Type B pancreatic cell (in vitro differentiated cells): ENCODE measurements around the gene TBX20. TPM values are rescaled to one million over a fixed set of nuclear protein-coding genes. Genes with fewer than 3 reads are reported as not detected.
"Not testable (repeated sequence)": the region's sequence is repeated elsewhere in the genome, so short reads cannot be mapped to it uniquely, and the experiment has no call there.

ENCODE experiments used
- DNase-seq: peaks from one replicate; pipeline ENCODE4 v3.0.0; 2021; ENCODE audit warnings: mixed read lengths; ENCODE audit not compliant: unreplicated experiment; ENCODE audit errors: extremely low spot score
- H3K27ac Mint-ChIP-seq: 2 replicates; pipeline ENCODE4 v1.8.0; 2021; ENCODE audit warnings: mild to moderate bottlenecking, mixed read lengths
- H3K27me3 Mint-ChIP-seq: 2 replicates; pipeline ENCODE4 v1.8.0; 2021; ENCODE audit warnings: mixed read lengths
- H3K36me3 Mint-ChIP-seq: 2 replicates; pipeline ENCODE4 v1.8.0; 2021; ENCODE audit warnings: mixed read lengths
- H3K4me1 Mint-ChIP-seq: one replicate; pipeline ENCODE4 v1.8.0; 2021; ENCODE audit warnings: mixed read lengths; ENCODE audit not compliant: unreplicated experiment
- H3K4me3 Mint-ChIP-seq: 2 replicates; pipeline ENCODE4 v1.8.0; 2021; ENCODE audit warnings: mild to moderate bottlenecking, mixed read lengths
- H3K9me3 Mint-ChIP-seq: 2 replicates; pipeline ENCODE4 v1.8.0; 2021; ENCODE audit warnings: mixed read lengths
- total RNA-seq: library from RNA; stranded (reverse); gene quantifications from 2 replicates; pipeline ENCODE4 v1.2.1, GENCODE V29; 2021; ENCODE audit warnings: low replicate concordance
- TF ChIP-seq, protein P1 (sequence below): fragments of 200-600 bp; sonication (generic); conservative IDR thresholded peaks from 2 replicates; pipeline ENCODE4 v1.5.0; 2021; ENCODE audit warnings: antibody characterized with exemption, mild to moderate bottlenecking

Gene TBX20
- total RNA-seq, 1 donor from 2014 or later: 0.46 TPM

DNA sequence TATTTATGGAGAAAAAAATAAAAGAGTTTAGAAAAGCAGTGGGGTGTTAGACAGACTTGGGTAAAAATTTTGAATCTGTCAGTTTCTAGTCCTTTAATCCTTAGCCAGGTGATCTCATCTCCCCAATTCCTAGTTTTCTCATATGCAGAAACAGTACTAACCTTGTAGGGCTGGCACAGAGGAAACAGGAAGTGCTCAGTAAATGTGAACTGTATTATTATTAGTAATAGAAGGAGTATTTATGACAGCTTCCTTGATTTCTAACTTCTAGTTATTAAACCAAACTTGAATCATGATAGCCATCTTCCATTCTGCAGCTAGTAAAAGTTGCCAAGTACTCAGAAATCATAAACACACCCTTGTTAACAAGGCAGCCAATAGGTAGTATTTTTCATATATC lies 12.5 kb downstream of the TBX20 start:
- no peak for DNase-seq
- no peak overlapping the region for H3K4me3 Mint-ChIP-seq
- H3K4me1 Mint-ChIP-seq: no peaks in the 10 kb centered on the region
- peaks cover 55% of the 10 kb centered on the region for H3K27me3 Mint-ChIP-seq
- H3K9me3 Mint-ChIP-seq: no peaks in the 10 kb centered on the region
- TF ChIP-seq, protein P1, sequence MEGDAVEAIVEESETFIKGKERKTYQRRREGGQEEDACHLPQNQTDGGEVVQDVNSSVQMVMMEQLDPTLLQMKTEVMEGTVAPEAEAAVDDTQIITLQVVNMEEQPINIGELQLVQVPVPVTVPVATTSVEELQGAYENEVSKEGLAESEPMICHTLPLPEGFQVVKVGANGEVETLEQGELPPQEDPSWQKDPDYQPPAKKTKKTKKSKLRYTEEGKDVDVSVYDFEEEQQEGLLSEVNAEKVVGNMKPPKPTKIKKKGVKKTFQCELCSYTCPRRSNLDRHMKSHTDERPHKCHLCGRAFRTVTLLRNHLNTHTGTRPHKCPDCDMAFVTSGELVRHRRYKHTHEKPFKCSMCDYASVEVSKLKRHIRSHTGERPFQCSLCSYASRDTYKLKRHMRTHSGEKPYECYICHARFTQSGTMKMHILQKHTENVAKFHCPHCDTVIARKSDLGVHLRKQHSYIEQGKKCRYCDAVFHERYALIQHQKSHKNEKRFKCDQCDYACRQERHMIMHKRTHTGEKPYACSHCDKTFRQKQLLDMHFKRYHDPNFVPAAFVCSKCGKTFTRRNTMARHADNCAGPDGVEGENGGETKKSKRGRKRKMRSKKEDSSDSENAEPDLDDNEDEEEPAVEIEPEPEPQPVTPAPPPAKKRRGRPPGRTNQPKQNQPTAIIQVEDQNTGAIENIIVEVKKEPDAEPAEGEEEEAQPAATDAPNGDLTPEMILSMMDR: no peak
- H3K36me3 Mint-ChIP-seq: no peaks in the 10 kb centered on the region
- H3K27ac Mint-ChIP-seq: no peak overlapping the region

DNA sequence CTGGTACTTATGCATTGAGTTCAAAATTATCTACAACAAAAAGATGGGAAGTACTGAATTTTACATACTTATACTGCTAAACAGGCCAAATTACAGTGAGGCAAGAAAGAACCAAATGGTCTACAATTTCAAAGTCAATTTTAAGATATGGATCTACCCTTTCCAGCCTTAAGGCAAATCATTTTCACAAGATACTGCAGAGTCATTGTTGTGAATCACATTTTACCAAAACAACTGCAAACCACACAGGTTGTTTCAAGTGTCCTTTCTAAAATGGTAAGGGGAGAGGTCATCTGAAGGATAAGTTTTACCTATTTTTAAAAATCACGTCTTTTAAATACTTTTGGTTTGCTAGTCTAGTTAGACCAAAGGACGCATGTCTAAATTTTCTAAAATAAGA lies 12.9 kb downstream of the TBX20 start:
- not testable (repeated sequence) for H3K4me1 Mint-ChIP-seq, H3K27ac Mint-ChIP-seq, H3K4me3 Mint-ChIP-seq, DNase-seq, H3K36me3 Mint-ChIP-seq, H3K9me3 Mint-ChIP-seq
- peaks cover 52% of the 10 kb centered on the region for H3K27me3 Mint-ChIP-seq

DNA sequence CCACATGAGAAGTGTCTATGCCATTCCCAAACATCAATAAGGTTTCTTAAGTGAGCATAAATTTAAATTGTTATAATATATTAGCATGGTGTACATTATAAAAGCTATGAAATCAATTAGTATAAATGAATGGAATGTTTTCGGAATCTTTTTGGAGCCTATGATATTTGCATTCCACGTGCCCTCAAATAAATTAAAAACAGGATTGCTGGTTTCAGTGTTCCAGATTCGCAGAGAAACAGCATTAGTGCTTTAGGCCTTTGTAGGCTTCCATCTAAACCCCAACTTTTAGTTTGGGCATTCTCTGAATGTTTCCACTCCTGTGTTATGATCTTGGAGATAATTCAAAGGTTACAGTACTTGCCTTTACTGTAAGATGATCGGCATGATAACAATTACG lies 15.4 kb downstream of the TBX20 start:
- not testable (repeated sequence) for H3K36me3 Mint-ChIP-seq

DNA sequence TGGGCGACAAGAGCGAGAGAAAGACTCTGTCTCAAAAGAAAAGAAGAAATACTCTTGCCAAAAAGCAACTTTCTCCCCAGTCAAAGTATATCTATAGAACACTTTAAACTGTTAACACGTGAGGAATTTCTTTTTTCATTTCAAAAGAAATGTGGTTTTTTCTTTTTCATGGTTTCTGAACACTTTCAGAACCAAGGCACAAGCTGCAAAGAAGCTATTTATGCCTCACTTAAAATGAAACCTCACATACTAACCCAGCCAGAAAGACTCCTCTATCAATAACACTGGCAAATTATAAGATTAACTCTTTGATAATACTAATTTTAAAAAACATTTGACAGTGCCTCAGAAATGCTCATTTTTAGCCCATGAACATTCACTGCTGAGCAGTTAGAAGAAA lies 20.9 kb downstream of the TBX20 start:
- Mint-ChIP-seq H3K27ac (no peak overlapping the region), H3K27me3 (peaks cover 4% of the 10 kb centered on the region), H3K4me1 (peaks cover 6% of the 10 kb centered on the region), H3K9me3 (no peaks in the 10 kb centered on the region), H3K36me3 (no peaks in the 10 kb centered on the region), H3K4me3 (no peak overlapping the region)
- DNase-seq: no peak
- TF ChIP-seq, protein P1: no peak

More for the DNA sequence above, 15.4 kb downstream of the TBX20 start:
- DNase-seq, H3K9me3 Mint-ChIP-seq, H3K27ac Mint-ChIP-seq, H3K4me1 Mint-ChIP-seq, H3K4me3 Mint-ChIP-seq: not testable (repeated sequence)
- peaks cover 30% of the 10 kb centered on the region for H3K27me3 Mint-ChIP-seq

DNA sequence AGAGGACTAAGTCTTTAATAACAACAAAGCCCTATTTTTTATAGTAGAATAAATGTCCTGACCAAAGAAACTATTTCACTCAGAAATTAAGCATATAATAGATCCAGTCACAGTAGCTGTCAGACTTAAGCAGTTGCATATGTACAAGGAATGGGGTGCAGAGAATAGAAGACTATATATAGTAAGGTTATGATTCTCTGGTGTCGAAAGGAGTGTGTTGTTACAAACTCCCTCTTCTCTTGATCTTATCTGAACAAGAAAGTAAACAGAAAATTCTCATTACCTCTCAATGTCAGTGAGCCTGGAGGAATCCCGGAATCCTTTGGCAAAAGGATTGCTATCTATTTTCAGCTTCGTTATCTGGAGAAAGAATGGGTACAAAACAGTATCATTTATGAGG lies 22.7 kb downstream of the TBX20 start:
- H3K27ac Mint-ChIP-seq, DNase-seq, H3K36me3 Mint-ChIP-seq, H3K9me3 Mint-ChIP-seq, H3K4me1 Mint-ChIP-seq, H3K4me3 Mint-ChIP-seq, H3K27me3 Mint-ChIP-seq: not testable (repeated sequence)

DNA sequence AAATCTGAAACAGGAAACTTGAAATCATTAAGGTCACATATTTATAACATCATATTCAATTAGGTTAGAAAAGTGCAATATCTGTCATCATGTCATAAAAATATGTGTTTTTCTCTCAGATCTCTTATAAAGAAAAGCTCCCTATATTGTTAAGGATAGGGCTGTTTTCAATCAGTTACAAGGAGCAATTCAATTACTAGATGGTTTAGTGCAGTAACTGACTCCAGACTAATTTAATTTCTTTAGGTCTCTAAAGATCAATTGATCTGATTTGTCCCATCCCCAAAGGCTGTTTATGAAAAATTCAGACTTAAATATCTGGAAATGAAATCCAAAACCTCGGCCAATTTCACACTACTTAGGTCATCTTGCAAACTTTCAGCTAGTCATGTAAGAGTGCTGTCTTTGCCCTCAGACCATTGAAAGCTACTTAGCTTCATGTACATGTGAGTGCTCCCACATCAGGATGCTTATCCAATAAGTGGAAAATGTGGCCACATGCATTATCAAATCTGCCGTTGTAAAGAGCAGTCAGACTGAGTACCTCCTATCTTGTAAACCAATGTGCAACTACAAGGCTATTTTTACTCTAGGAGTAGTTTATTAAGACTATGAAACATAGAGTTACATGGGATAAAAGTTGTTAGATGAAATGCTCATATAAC lies 24.7 kb downstream of the TBX20 start:
- not testable (repeated sequence) for H3K9me3 Mint-ChIP-seq, H3K27me3 Mint-ChIP-seq, H3K4me1 Mint-ChIP-seq, H3K4me3 Mint-ChIP-seq, DNase-seq, H3K27ac Mint-ChIP-seq, H3K36me3 Mint-ChIP-seq

DNA sequence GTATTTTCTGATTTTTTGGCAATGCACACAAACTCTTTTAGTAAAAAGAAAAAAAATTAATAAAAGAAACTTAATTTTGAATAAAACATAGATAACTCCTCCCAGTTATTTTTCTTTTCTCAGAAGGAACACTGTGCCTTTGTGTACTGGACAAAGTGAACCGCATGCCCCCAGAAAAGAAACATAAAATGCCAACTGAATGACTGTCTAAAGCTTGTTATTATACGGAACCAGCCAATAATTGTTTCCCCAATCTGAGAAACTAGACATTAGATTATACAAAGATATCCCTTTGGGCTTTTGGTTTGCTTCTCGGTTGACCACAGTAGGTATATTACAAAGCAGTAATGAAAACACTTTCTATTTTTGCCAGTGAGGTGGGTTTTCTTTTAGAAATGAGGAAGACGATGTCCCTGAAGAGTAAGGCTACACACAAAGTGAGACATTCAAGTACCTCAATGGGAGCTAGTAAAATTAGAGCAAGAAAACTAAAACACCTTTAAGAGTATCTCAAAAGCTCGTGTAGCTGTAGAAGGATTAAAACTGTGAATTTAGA lies 25.3 kb downstream of the TBX20 start:
- H3K27ac Mint-ChIP-seq, H3K27me3 Mint-ChIP-seq, H3K9me3 Mint-ChIP-seq, H3K4me1 Mint-ChIP-seq, H3K4me3 Mint-ChIP-seq, DNase-seq, H3K36me3 Mint-ChIP-seq: not testable (repeated sequence)

DNA sequence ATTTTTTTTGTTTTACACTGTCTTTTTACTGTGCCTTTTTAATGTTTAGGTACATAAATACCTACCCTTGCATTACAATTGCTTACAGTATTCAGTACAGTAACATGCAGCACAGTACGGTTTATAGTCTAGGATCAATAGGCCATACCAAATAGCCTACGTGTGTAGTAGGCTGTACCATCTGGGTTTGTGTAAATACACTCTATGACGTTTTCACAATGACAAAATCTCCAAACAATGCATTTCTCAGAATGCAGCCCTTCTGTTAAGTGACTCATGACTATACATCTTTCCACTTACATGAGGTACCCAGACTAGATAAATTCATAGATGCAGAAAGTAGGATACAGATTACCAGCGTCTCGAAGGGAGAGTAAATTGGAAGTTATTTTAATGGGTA lies 26.5 kb downstream of the TBX20 start:
- H3K36me3 Mint-ChIP-seq, DNase-seq, H3K4me1 Mint-ChIP-seq, H3K27ac Mint-ChIP-seq, H3K27me3 Mint-ChIP-seq, H3K4me3 Mint-ChIP-seq, H3K9me3 Mint-ChIP-seq: not testable (repeated sequence)

DNA sequence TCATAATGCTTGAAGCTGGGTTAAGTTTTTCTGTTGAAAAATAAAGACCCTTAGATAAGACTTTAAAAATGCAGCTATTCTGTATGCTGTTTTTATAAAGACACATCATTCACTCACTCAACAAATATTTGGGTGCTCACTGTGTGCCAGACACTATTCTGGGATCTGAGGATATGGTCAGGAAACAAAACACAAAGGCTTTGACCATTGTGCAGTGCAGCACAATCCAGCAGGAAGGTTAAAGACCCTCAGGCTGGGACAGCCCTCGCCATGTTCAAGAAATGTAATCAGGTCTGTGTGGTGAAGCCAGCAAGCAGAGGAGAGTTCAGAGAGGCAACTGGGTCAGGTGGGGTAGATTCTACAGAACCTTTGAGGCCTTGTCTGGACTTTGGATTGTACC lies 31.5 kb downstream of the TBX20 start:
- not testable (repeated sequence) for DNase-seq, H3K4me3 Mint-ChIP-seq, H3K27me3 Mint-ChIP-seq, H3K27ac Mint-ChIP-seq, H3K9me3 Mint-ChIP-seq, H3K4me1 Mint-ChIP-seq, H3K36me3 Mint-ChIP-seq

DNA sequence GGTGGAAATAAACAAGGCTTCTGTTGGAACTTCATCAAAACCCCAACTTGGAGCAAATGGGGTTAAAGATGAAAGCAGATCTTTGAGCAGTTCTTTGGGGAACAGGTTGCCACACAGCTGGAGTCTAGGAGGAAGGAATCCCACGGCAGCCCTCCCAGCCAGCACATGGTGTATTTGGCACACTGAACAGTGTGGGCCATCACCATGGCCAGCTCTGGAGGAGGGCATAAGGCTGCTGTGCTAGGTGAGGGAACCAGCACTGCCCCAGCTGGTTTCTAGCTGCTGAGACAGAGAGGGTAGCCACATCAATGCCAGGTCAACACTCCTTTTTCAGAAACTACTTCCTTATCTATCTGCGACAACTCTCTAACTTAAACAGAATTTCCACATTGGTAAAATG lies 33.7 kb downstream of the TBX20 start:
- H3K27me3 Mint-ChIP-seq, H3K4me3 Mint-ChIP-seq, H3K36me3 Mint-ChIP-seq, H3K4me1 Mint-ChIP-seq, DNase-seq, H3K9me3 Mint-ChIP-seq, H3K27ac Mint-ChIP-seq: not testable (repeated sequence)

DNA sequence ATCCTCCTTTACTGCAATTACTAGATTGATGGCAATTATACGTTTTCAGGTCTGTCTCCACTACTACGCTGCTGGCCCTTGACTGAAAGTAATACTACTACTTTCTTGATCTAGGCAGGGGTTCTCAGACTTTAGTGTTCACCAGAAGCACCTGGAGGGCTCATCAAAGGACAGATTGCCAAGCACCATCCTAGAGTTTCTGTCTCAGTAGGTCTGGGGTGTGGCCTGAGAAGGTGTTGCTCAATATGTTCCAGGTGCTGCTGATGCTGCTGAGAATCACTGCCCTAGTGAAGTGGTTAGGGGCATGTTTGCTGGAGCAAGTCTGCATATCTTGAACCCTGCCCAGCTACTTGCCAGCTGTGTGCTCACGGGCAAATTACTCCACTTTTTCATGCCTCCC lies 37.9 kb downstream of the TBX20 start:
- H3K27ac Mint-ChIP-seq, H3K27me3 Mint-ChIP-seq, H3K4me3 Mint-ChIP-seq, H3K9me3 Mint-ChIP-seq, H3K4me1 Mint-ChIP-seq, H3K36me3 Mint-ChIP-seq, DNase-seq: not testable (repeated sequence)

DNA sequence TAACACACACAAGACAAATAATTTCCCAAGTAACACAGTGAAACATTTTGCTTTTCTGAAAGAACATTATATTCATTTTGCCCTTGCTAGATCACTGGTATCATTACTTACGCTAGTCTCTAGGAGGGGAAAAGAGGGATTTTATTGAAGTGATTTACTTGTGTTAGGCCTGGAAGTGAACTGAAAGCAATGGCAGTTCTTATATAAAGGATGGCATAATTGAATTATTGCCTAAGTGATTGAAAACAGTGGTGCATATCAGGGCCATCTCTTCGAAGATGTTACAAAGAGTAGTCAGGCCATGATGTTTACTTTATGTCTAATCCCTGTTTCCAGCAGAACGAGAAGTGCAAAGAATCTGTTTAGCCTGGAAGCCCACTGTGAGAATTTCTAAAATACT lies 38.8 kb downstream of the TBX20 start:
- not testable (repeated sequence) for H3K4me1 Mint-ChIP-seq, H3K4me3 Mint-ChIP-seq, H3K9me3 Mint-ChIP-seq, H3K27ac Mint-ChIP-seq, DNase-seq, H3K27me3 Mint-ChIP-seq, H3K36me3 Mint-ChIP-seq
